ENCODE data around the gene GRK3.
"Not testable (repeated sequence)": the region's sequence is repeated elsewhere in the genome, so short reads cannot be mapped to it uniquely, and the experiment has no call there.

The GRK3 gene

DNA sequence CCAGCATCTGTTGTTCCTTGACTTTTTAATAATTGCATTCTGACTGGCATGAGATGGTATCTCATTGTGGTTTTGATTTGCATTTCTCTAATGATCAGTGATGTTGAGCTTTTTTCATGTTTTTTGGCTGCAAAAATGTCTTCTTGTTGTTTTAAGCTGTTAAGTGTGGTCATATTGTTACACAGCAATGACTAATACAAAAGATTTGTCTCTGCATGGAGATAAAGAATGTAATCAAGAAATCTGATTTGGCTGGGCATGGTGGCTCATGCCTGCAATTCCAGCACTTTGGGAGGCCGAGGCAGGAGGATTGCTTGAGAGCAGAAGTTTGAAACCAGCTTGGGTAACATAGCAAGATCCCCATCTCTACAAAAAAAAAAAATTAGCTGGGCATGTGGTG, 12.1 kb upstream of the GRK3 start:
- DNase-seq, result not testable (repeated sequence)

DNA sequence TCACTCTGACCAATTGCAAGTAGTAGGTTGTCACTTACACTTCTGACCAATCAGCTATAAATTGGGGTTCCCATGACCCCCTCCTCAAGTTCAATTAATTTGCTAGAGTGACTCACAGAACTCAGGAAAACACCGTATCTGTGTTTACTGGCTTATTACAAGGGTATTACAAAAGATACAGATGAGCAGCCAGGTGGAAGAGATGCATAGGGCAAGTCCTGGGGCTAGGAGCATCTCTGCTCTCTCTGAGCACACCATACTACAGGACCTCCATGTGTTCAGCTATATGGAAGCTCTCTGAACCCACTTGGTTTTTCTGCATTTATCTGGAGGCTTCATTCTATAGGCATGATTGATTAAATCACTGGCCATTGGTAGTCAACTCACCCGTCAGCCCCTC, 11.3 kb upstream of the GRK3 start:
- no peak for DNase-seq

- DNase-seq, result no peak
Observed at GRCh38 chr22:25554238-25554671, 10.2 kb upstream of the GRK3 start.

DNA sequence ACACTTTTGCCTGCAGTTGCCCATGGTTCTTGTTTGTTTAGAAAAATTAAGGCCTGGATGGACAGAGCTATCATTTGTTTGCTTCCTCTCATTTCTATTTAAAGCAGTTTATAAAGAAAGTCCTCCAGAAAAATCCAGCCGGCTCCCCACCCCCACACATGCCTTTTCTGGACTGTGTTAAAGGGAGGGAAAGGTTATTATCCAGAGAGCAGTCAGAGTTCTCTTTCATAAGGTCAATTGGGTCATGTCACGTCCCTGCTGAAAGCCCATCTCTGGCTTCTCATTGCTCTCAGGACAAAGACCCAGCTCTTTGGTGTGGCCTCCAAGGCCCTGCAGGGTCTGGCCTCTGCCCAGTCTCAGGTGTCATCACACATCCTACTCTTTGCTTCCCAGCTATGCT, 9.8 kb upstream of the GRK3 start:
- no peak for DNase-seq

GRCh38 chr22:25555586-25555985, 8.9 kb upstream of the GRK3 start:
- DNase-seq, result no peak

- no peak for DNase-seq
Observed at GRCh38 chr22:25557218-25557617, 7.3 kb upstream of the GRK3 start.

DNA sequence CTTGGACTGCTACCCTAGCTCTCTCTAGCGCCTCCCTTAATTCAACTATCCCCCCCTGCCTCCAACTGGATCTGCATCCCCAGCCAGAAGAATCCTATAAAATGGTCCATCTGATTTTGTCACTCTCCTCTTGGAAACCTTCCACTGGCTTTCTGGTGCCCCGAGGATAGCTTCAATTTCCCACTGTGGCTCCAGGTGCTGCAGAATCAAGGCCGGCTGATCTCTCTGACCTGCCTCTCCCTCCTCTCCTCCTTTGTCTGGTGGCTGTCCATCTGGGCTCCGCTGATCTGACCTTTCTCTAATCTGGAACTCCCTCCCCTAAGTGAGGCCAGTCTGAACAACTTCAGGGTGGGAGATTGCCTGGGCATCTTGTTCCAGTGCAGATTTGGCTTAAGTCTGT, 6.1 kb upstream of the GRK3 start:
- DNase-seq, result no peak

- not testable (repeated sequence) for DNase-seq
Observed at GRCh38 chr22:25559910-25560309, 4.6 kb upstream of the GRK3 start.

GRCh38 chr22:25561182-25561581, 3.3 kb upstream of the GRK3 start:
- DNase-seq, result not testable (repeated sequence)

DNA sequence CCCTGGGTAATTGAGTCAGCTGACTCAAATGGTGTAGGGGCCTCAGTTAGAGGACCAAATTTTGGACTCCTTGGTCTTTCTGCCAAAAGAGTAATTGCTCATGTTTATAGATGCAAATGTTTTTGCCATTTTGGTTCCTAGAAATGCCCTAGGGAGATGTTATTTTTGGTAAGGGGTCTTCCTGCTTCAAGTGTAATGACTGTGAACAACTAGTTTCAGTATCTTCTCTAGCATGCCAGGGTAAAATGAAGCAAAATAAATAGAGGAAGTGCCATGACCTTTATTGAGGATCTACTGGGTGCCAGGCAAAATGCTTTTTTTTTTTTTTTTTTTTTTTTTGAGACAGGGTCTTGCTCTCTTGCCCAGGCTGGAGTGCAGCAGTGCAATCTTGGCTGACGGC, 2.5 kb upstream of the GRK3 start:
- DNase-seq, result not testable (repeated sequence)

DNA sequence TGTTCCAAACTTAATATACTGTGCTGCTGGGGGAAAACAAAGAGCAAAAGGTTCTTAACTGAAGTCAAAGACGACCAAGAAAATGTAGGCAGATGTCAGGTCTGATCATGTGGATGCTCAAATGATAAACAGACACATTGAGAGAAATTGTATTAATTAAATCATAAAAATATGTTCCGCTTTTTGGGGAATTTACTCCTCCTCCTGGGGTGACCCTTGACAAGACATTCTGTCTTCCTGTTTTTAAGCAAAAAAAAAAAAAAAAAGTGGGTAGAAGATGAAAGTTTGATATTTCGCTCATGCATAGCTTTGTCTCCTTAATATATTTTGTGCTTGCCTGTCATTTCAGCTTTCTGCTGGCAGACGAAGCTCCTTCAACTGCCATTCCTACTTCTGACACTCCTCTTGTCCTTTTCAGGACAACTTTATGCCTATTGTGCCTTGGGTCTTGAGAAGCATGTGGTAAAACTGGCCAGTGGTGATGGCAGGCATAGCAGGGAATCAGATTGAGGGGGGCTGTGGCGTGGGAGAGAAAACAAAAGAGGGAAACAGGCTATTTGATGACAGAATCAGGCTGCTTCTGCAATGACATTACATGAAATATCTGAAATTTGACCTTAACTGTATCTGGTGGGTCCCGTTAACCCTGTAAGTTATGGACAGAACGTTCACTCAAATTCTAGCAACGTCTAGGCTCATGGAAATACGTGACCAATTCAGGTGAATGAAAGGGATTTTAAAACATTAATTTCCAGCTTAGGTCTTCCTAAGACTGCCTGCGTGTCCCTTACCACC, 1.3 kb upstream of the GRK3 start:
- DNase-seq, result not testable (repeated sequence)

GRCh38 chr22:25563761-25564319, 635 bp upstream of the GRK3 start:
- no peak for DNase-seq

DNA sequence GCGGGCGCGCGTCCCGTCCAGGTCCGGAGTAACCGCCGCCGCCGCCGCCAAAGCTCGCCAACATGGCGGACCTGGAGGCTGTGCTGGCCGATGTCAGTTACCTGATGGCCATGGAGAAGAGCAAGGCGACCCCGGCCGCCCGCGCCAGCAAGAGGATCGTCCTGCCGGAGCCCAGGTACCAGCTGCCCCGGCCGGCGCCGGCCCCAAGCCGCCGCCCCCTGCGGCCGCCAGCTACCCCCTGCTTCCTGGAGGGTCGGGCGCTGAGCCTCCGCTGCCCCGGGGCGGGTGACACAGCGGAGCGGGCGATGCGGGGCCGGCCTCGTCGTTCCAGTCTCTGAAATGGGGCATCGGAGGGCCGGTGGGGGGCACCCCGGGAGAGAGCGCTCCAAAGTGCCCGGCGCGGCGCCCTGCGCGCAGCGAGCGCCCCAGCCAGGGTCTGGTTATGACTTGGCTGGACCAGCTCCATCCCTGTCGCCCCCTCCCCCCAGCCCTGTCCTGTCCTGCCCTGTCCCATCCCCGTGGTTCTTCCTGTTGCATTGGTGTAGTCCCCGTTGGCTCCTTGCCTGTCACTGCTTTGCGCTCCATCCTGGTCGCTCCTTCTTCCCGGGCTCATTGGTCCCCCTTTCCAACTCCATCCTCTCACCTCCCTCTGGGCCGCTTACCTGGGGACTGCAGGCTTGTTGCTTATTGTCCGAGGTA, 653 bp downstream of the GRK3 start:
- DNase-seq, result peak in 1 of 2 experiments; percentile 7

- DNase-seq, result no peak
Observed at GRCh38 chr22:25566186-25566897, 1.9 kb downstream of the GRK3 start.

DNA sequence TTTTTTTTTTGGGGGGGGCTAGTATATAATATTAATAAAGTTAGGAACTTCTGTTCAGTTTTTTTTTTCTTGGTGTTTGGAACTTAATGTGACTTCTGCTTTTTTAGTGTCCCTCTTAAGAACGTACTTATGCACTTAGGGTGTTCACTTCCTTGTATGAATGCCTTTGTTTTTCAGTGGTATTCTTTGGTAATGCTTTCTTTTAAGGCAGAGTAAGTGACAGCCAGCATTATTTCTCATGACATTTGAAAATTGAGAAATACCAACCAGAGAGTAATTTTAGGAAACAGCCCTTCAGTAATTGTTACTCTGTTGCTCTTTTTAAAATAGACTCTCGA, 2.4 kb downstream of the GRK3 start:
- DNase-seq, result no peak

DNA sequence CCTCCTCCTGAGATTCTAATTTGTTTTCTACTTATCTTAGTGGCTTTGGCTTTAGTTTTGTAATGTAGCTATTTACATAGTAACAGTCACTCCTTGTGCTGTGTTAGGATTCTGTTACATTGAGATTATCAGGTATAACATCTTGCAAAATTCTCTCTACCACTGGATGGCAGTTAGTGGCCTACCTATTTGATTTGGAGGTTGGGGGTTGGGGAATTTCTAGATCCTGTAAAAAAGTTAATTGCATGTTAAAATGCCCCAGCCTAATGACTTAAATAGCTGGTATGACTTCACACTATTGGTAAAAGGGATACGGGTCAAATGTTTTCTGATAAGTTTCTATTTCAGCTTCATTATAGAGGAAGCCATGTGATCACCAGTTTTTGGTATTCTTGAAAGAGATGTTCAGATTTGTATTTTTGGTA, 2.8 kb downstream of the GRK3 start:
- peak in 1 of 2 experiments; percentile 1 for DNase-seq

DNA sequence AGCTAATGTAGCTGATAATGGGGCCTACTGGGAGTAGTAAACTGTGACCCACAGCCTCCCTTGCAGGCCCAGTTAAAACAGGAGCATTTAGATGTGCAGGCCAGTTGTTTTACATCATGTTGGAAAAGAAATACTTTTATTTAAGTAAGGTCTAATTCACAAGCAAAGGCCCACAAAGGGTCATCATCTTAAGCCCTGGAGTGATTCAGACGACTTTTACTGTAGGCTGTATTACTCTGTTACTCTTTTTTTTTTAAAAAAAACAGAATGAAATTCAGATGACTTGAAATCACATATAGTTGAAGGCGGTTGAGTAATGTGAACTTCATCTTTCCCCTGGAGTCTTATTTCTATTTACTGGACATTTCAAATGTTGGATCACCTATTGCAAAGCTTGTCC, 3.6 kb downstream of the GRK3 start:
- not testable (repeated sequence) for DNase-seq

DNA sequence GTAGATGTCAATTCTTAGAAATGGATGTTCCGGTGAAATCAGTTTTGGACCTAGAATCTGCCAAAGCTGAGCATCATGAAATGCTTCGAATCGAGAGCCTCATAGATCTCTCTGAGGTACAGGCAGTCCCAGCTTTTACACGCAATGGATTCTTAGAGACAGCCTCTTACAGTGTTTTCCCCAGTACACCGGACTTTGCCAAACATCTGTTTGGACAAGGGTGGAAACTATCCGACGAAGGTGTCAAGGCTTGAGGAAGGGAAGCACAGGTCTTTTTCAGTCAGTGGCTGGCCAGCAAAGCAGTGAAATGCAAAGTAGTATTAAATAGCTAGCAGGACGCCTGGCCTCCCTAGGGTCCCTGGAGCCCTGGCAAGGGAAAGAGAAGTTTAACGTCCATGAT, 4.9 kb downstream of the GRK3 start:
- no peak for DNase-seq

DNA sequence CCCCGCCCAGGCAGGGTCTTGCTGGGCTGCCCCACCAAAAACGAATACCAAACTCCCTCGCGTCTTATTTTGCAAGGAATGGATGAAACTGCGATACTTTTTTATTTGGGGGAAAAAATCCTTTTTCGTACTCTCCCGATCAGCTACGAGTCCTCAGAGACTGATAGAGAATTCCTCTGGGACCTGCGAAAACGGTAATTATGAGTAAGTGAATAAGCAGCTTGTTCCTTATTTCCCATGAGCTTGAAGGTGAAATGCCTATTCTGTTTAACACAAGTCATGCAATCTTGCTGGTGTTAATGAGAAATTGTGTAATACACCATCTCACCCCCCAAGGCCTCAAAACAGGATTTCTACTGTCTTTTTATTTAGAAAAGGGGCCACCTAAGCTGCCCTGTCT, 5.5 kb downstream of the GRK3 start:
- no peak for DNase-seq

GRCh38 chr22:25570486-25570885, 6.0 kb downstream of the GRK3 start:
- DNase-seq, result no peak

- not testable (repeated sequence) for DNase-seq
Observed at GRCh38 chr22:25571969-25572707, 7.7 kb downstream of the GRK3 start.

DNA sequence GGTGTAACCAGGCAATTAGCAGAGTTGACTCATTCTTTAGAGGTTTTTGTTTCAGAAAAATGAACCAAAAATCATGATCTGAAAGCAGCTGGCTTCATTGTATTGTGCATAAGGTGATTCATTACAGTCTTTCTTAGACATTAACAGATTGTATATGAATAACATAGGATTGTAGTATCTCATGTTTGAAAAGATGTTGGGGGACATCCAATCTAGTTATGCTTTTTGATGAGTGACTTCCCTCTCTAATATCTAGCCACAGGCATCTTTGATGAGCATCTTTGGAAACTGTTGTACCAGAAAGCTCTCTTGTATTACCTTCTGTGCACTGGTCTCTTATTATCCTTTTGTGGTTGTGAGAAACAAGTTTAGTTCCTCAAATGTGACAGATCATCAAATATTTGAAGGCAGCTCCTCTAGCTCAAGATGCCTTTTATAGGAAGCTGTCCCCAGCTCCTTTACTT, 8.3 kb downstream of the GRK3 start:
- no peak for DNase-seq

DNA sequence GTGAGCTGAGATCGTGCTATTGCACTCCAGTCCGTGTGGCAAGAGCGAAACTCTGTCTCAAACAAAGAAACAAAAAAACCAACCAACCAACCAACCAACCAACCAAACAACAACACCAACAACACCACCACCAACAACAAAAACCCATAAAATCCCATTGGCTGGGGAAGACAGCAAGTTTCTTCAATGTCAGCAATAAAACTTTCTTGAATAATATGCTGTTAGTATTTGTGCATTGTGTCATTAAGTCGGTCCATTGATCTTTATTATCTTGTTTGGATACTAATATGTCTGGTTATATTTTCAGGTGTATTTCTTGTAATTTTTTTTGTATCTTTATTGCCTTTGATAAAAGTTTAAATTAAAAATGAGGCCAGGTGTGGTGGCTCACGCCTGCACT, 9.4 kb downstream of the GRK3 start:
- no peak for DNase-seq
